ENCODE measurements around the gene USP21. TPM values are rescaled to one million over a fixed set of nuclear protein-coding genes. Genes with fewer than 3 reads are reported as not detected.

Gene USP21
- total and polyA plus RNA-seq, 2 of the 8 experiments (the other 6 are each of a cell fraction or from before 2014, with no cell fraction given) = 23.9 to 36.3 TPM

GRCh38 chr1:161127649-161128048 lies 31.7 kb upstream of the USP21 start (continued):
- TF ChIP-seq USF2 (IDR thresholded peaks at IDR 0.05; ENCODE audit: low read length) (no peak), MAX (IDR thresholded peaks at IDR 0.05) (no peak), ATF3 (IDR thresholded peaks at IDR 0.05; ENCODE audit: insufficient read depth, low read depth, low read length) (no peak), GTF2F1 (IDR thresholded peaks at IDR 0.05; ENCODE audit: borderline replicate concordance, low read depth, low read length) (no peak)
